Measurements from ENCODE around the gene CHRDL2. TPM values are rescaled to one million over a fixed set of nuclear protein-coding genes. Genes with fewer than 3 reads are reported as not detected.
"Not testable (repeated sequence)": the region's sequence is repeated elsewhere in the genome, so short reads cannot be mapped to it uniquely, and the experiment has no call there.

CHRDL2 gene
- total RNA-seq, 4 donors from 2014 or later, result 0.28 to 0.96 TPM; not detected in 2

DNA sequence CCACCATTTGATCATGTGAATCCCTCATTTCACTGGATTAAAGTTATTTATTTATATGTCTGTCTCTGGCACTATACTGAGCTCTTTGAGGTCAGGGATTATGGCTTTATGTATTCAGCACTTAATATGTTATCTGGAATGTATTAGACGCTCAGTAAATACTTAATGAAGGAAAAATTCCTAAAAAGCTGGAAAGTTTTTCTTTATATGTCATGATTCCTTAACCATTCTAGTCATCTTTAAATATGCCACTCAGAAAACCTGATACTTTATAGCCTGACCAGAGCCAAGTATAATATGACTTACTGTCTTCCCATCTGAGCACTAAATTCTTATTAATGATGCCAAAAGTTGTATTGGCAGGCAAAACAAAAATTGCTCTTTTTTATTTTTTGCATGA, 44.5 kb upstream of the CHRDL2 start:
- no peak for ATAC-seq (ENCODE audit: low FRiP score)
- TF ChIP-seq CTCF (IDR thresholded peaks at IDR 0.05), result no peak
- DNase-seq (ENCODE audit: low spot score), result no peak

DNA sequence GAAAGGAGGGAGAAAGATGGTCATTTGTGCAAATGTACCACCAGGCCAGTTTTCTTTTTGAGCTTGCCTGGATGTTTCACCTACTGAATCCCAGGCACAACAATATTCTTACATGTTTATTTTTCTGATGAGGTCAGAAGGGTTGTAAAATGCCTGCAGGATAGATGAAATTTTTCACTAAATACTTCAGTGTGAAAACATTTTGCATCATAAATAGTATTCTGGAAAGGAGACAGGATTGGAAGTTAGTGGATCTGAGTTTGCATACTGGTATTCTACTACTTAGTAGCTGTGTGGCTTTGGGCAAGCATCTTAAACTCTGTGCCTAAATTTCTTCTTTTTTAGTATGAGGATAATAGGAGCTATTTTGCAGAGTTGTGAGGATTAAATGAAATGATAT, 42.2 kb upstream of the CHRDL2 start:
- no peak for ATAC-seq (ENCODE audit: low FRiP score)
- no peak for TF ChIP-seq CTCF (IDR thresholded peaks at IDR 0.05)
- DNase-seq (ENCODE audit: low spot score), result no peak

DNA sequence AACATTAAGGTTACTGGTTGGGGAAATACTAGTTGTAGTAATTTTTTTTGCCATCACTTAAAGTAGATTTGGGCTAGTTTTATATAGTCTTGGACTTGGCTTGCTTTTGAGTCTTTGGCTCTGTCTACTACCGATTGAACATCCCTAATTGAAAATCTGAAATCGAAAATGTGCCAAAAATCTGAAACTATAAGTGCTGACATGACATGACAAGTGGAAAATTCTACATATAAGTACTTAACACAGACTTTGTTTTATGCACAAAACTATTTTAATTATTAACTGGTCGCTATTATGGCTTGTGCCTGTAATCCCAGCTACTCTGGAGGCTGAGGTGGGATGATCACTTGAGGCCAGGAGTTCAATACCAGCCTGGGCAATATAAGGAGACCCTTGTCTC, 39.9 kb upstream of the CHRDL2 start:
- no peak for ATAC-seq (ENCODE audit: low FRiP score)

GRCh38 chr11:74770456-74770855, 39.2 kb upstream of the CHRDL2 start:
- DNase-seq (ENCODE audit: low spot score), result no peak
- ATAC-seq (ENCODE audit: low FRiP score), result no peak
- no peak for TF ChIP-seq CTCF (IDR thresholded peaks at IDR 0.05)

More for the DNA sequence above, 39.9 kb upstream of the CHRDL2 start:
- DNase-seq (ENCODE audit: low spot score), result no peak
- TF ChIP-seq CTCF (IDR thresholded peaks at IDR 0.05), result no peak

DNA sequence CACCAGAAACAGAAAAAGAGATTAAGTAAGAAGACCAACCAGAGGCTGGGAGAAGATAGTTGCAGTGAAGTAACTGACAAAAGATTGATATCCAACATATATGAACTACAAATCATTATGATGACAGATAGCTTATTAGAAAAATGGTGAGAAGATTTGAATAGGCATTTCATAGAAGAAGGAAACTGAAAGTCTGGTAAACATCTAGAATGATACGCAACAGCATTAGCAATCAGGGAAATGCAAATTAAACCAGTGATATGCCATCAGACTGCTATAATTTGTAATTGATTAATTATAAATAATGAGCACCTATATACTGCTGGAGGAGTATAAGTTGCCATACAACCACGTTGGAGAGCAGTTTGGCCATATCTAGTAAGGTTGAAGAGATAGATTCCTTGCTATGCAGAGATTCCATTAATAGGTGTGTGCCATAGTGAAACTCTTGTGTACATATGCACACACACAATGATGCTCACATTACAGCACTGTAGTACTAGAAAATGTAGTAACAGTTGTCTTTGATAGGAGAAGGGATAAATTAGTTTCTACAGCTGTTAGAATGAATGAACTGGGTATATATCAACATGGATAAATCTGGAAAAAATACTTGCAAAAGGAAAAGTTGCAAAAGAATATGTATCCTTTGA, 38.0 kb upstream of the CHRDL2 start:
- ATAC-seq (ENCODE audit: low FRiP score) (no peak), DNase-seq (ENCODE audit: low spot score) (no peak)
- no peak for TF ChIP-seq CTCF (IDR thresholded peaks at IDR 0.05)

DNA sequence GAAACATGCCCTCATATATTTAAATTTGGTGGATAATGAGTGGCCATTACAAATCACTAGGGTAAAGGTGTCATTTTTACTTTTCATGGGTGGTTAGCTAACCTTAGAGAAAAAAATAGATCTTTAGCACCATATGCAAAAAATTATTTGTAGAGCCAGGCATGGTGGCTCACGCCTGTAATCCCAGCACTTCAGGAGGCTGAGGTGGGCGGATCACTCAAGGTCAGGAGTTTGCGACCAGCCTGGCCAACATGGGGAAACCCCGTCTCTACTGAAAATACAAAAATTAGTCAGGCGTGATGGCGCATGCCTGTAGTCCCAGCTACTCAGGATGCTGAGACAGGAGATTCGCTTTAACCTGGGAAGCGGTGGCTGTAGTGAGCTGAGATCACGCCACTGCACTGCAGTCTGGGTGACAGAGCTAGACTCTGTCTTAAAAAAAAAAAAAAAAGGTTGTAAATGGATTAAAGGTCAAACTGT, 37.0 kb upstream of the CHRDL2 start:
- not testable (repeated sequence) for ATAC-seq (ENCODE audit: low FRiP score); DNase-seq (ENCODE audit: low spot score)

GRCh38 chr11:74766905-74767304, 35.7 kb upstream of the CHRDL2 start:
- no peak for DNase-seq (ENCODE audit: low spot score)
- ATAC-seq (ENCODE audit: low FRiP score), result no peak
- no peak for TF ChIP-seq CTCF (IDR thresholded peaks at IDR 0.05)
